ENCODE results near the gene F10. TPM values are rescaled to one million over a fixed set of nuclear protein-coding genes. Genes with fewer than 3 reads are reported as not detected.

Gene F10
- total and polyA plus RNA-seq, 9 of the 15 experiments (the other 6 are each of a cell fraction or from before 2014, with no cell fraction given), result 0.04 to 0.09 (median 0.07) TPM; not detected in 5

- no peaks in the 10 kb centered on the region; the same call in 1 of the 2 replicates for H3K9me3 ChIP-seq (replicated peaks; ENCODE audit: control insufficient read depth, insufficient read depth, low read depth, low read length)
- DNase-seq (ENCODE audit: extremely low read depth in 1 of 4, low spot score in 3 of 4) (peak in 1 of 4 experiments; percentile 23), ATAC-seq (no peak), FAIRE-seq (peak; percentile 26)
- H3K9ac ChIP-seq (ENCODE audit: insufficient read depth in 1 of 2, low read depth in 2 of 2, low read length in 2 of 2), result peak overlapping the region in 1 of 2 experiments; percentile 65; a peak in 1 of 4 replicates
- ChIA-PET POLR2A (interaction anchor here (1.0 kb wide), 1 partner anchor 19 kb away, joined by 5 read pairs; no protein-coding TSS in a partner anchor), CTCF (ENCODE audit: low intra/inter-chr PET ratio) (no interaction called here)
- peaks cover 19 to 28% of the 10 kb centered on the region in 2 experiments; a peak in 4 of 5 replicates for H3K4me1 ChIP-seq (replicated peaks in 1 of 2; ENCODE audit: control insufficient read depth in 2 of 2, insufficient read depth in 2 of 2, low read length in 2 of 2)
- no peaks in the 10 kb centered on the region for H3K36me3 ChIP-seq (ENCODE audit: control insufficient read depth, insufficient read depth, low read length)
- H3K27ac ChIP-seq (ENCODE audit: extremely low read depth, low read depth, low read length), result peak overlapping the region; percentile 82
- H3K4me2 ChIP-seq (ENCODE audit: insufficient read depth, low read length), result peak overlapping the region; percentile 32
- H4K20me1 ChIP-seq (replicated peaks; ENCODE audit: control insufficient read depth, insufficient read depth, low read length), result no peaks in the 10 kb centered on the region
- H3K27me3 ChIP-seq (ENCODE audit: control insufficient read depth in 2 of 2, insufficient read depth in 2 of 2, low read length in 2 of 2), result no peaks in the 10 kb centered on the region
- H3K79me2 ChIP-seq (ENCODE audit: control insufficient read depth, insufficient read depth, low read length), result no peaks in the 10 kb centered on the region
- H3K4me3 ChIP-seq, result no peak overlapping the region
- in situ Hi-C loops (cut with MboI) (no loop called here), intact Hi-C loops (cut with micrococcal nuclease) (no loop called here)
- peak overlapping the region; percentile 93 for H2AFZ ChIP-seq (ENCODE audit: low read depth, low read length)
- TF ChIP-seq CBX1 (IDR thresholded peaks at IDR 0.05; ENCODE audit: low read depth), result no peak
- TF ChIP-seq PRDM10 (IDR thresholded peaks at IDR 0.05; ENCODE audit: partially characterized antibody), result peak; percentile 47
- H3K9me1 ChIP-seq (ENCODE audit: control insufficient read depth, insufficient read depth, low read length), result no peaks in the 10 kb centered on the region
- BruUV-seq (replicated peaks), result no TSS peak
- WGBS (ENCODE audit: insufficient coverage, low coverage, missing lambda C conversion rate), result 72% methylated on average over 2 of the region's 3 CpGs
Measured at GRCh38 chr13:113155201-113155600, 32.6 kb downstream of the F10 start.

Measured in K562 (cell line).